ENCODE results near the gene EPHB3. TPM values are rescaled to one million over a fixed set of nuclear protein-coding genes. Genes with fewer than 3 reads are reported as not detected.
A peak's percentile ranks its signal among the peaks of the same experiment; 100 is the strongest.

EPHB3 gene
- total RNA-seq, 1 experiment from 2014 or later = 16.6 TPM

DNA sequence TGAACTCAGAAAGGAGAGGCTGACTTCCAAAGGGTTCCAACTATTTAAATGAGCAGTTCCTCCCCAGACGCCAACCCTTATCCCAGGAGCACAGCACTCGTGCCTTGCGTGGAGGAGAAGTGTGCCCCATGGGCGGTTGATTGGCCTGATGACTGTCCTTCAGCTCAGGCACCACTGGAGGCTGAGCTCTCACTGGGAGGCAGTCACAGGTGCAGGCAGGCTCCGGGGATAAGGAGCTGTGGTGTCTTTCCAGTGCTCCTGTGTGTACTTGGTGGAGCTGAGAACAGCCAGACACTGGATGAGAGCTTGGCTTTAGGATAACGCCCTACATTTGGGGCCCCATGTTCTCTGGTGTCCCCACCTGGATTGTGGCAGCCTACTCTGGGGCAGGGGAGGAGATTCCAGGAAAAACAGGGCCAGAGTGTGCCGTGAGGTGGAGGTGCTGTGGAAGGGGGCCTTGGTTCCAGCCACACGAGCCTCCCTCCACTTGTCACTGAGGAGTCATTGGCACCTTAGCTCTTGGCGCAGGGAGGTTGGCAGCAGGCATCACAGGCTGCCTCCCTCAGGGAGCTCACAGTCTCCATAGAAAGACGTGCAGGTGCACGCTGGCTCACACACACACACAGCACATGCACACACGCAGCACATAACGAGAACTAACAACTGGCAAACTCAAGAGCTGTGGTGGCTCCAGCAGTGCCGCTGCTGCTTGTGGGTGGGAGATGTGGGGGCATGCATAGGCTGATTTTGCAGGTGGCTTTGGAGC, 22.7 kb upstream of the EPHB3 start:
- H3K27me3 ChIP-seq = peaks cover 7% of the 10 kb centered on the region
- H3K9me3 ChIP-seq (replicated peaks) = no peaks in the 10 kb centered on the region
- H3K4me3 ChIP-seq = no peak overlapping the region
- no peak for DNase-seq
- H3K4me1 ChIP-seq = no peaks in the 10 kb centered on the region
- no peaks in the 10 kb centered on the region for H3K36me3 ChIP-seq
- no peak overlapping the region for H3K27ac ChIP-seq

DNA sequence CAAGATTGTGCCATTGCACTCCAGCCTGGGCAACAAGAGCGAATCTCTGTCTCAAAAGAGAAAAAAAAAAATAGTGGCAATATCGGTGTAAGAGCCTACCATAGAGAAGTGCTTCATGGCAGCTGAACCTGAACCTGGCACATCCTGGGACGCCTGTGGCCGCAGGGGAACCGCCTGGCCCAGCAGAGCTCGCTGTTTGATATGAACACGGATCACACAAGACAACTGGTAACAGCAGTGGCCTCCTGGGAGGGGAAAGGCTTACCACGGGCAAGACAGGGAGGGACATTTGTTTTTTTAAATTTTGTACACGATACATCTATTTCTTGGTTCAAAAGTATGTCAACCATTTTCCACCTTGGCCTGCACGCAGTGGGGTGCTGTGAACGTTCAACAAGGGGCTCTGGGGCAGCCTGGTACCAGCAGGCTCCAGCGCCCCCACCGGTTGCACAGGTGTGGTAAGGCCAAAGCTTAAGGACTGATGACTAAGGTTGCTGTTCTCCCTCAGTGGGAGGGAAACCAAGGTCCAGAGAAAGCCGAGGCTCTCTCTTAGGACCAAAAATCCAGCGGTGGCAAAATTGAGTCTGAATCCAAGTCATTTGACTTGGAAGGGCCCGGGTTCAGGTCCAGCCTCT, 21.7 kb upstream of the EPHB3 start:
- Histone ChIP-seq H3K9me3 (replicated peaks) (no peaks in the 10 kb centered on the region), H3K27me3 (peaks cover 7% of the 10 kb centered on the region), H3K36me3 (no peaks in the 10 kb centered on the region), H3K27ac (no peak overlapping the region), H3K4me3 (no peak overlapping the region), H3K4me1 (no peaks in the 10 kb centered on the region)
- no peak for DNase-seq

DNA sequence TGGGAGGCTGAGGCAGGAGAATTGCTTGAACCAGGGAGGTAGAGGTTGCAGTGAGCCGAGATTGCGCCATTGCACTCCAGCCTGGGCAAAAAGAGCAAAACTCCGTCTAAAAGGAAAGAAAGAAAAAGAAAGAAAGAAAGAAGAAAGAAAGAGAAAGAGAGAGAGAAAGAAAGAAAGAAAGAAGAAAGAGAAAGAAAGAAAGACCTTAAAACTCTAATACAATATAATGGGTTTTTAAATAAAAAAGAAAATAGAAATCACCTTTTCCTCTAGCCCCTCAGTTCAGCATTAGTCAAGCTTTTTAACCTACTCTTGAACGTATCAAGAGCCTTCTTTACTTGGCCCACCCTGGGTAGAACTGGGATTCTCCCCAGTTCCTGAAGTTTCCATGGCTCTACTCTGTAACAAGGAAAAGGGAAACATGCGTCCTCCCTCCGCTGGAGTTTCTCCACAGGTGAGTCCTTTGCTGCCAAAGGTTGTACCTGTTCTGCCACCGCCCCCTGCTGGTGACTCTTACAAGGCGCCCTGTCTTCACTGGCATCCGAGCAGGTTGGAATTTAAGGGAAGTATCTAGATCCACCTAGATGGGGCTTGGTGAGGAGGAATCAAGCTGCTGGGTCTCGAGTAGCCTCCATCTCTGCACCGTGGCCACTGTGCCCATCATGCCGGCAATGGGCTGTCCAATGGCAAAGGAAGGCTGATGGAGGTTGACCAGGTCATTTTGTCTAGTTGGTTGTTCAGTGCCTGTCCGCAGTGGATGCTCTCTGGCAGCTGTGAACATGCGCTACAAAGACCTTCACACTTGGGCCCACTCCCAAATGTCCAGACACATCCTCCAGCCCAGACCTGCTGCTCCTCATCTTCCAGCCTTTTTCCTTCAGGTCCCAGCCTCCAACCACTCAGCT, 20.6 kb upstream of the EPHB3 start:
- Histone ChIP-seq H3K27me3 (peaks cover 7% of the 10 kb centered on the region), H3K9me3 (replicated peaks) (no peaks in the 10 kb centered on the region), H3K36me3 (no peaks in the 10 kb centered on the region), H3K4me1 (no peaks in the 10 kb centered on the region), H3K27ac (no peak overlapping the region), H3K4me3 (no peak overlapping the region)
- peak; percentile 64 to 78 for DNase-seq

DNA sequence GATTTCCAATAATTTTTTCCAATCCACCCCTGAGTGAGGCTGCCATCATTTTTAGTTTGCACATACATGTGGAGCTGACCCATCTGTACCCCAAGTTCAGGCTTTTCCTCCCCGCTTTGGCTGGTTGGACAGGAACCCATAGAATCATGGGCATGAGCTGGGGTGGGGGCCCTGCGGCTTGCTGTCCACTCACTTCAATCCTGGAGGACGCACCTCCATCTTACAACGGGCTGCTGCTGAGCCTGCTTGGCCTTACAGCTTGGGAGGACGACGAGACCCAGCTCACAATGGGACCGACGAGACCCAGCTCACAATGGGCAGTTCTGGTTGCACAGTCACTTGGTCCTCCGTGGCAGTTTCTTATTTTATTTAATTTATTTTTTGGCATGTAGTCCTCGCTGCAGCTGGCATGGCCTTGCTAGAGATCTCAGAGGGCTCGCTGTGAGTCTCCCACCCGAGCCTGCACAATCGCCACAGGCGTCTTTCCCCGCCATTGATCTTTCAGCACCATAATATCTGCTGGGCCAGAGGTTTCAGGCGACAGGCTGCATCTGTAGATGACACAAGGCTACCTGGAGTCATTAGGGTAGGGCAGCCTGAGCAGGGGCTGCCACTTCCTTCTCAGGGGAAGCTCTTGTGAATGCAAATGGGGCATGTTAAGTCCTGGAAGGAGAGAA, 19.6 kb upstream of the EPHB3 start:
- no peaks in the 10 kb centered on the region for H3K36me3 ChIP-seq
- no peaks in the 10 kb centered on the region for H3K4me1 ChIP-seq
- peaks cover 7% of the 10 kb centered on the region for H3K27me3 ChIP-seq
- no peak overlapping the region for H3K27ac ChIP-seq
- no peaks in the 10 kb centered on the region for H3K9me3 ChIP-seq (replicated peaks)
- no peak overlapping the region for H3K4me3 ChIP-seq
- no peak for DNase-seq

DNA sequence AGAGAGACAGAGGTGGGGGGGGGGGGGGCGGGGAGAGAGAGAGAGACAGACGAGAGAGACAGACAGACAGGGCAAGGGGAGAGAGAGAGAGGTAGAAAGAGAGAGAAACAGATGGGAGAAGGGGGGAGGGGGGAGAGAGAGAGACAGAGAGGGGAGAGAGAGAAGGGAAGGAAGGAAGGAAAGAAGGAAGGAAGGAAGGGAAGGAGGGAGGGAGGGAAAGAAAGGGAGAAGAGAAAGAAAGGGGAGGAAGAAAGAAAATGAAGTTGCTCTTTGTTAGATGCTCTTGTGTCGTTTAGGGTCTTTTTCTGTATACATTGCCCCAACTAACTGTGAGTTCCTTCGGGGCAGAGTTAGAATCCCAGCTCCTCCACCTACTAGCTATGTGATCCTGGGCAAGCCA, 19.0 kb upstream of the EPHB3 start:
- H3K27ac ChIP-seq = no peak overlapping the region
- no peaks in the 10 kb centered on the region for H3K36me3 ChIP-seq
- H3K4me1 ChIP-seq = no peaks in the 10 kb centered on the region
- H3K9me3 ChIP-seq (replicated peaks) = no peaks in the 10 kb centered on the region
- H3K4me3 ChIP-seq = no peak overlapping the region
- H3K27me3 ChIP-seq = peaks cover 7% of the 10 kb centered on the region
- no peak for DNase-seq

- Histone ChIP-seq H3K36me3 (no peaks in the 10 kb centered on the region), H3K27ac (no peak overlapping the region), H3K9me3 (replicated peaks) (no peaks in the 10 kb centered on the region), H3K27me3 (peaks cover 7% of the 10 kb centered on the region), H3K4me1 (no peaks in the 10 kb centered on the region), H3K4me3 (no peak overlapping the region)
- DNase-seq = no peak
These were observed 18.3 kb upstream of the EPHB3 start for GRCh38 chr3:184543256-184543655.

DNA sequence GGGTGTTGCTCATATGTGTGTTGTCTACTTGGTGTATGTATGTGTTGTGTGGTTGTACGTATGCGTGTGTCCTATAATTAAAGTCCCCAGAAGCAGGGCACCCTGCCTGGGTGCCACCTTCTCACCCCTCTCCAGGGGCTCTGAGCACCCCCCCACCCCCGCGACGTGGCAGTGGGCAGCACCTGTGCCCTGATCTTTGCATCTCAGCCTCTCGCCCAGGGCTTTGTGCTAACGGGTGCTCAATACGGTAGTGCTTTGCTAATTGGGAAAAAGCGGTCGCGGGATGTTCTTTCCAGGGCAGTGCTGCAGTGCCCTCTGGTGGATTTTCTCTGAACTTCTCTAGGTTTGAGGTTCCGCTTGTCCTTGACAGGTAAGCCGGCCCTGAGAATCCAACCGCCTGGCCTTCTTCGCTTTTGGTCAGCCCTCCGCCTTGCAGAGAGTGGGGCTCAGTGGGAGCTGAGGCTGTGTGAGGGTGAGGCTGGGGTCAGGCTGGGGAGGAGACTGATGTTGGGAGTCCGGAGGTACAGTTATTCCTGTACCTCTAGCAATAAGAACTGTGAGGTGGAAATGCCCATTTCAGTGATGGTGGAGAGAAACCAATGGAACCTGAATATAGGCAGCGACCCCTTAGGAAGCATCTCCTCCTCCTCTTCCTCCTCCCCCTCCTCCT, 17.6 kb upstream of the EPHB3 start:
- no peaks in the 10 kb centered on the region for H3K4me1 ChIP-seq

DNA sequence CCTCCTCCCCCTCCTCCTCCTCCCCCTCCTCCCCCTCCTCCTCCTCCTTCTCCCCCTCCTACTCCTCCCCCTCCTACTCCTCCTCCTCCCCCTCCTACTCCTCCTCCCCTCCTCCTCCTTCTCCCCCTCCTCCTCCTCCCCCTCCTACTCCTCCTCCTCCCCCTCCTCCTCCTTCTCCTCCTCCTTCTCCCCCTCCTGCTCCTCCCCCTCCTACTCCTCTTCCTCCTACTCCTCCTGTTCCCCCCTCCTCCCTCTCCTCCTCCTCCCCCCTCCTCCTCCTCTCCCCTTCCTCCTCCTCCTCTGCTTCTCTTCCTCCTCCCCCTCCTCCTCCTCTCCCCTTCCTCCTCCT, 17.1 kb upstream of the EPHB3 start:
- no peak for DNase-seq
- no peak overlapping the region for H3K4me3 ChIP-seq
- no peaks in the 10 kb centered on the region for H3K4me1 ChIP-seq
- H3K27me3 ChIP-seq = no peaks in the 10 kb centered on the region; the same call in 1 of the 2 replicates
- no peaks in the 10 kb centered on the region for H3K9me3 ChIP-seq (replicated peaks)
- no peaks in the 10 kb centered on the region for H3K36me3 ChIP-seq
- H3K27ac ChIP-seq = no peak overlapping the region

More for the DNA sequence above, 17.6 kb upstream of the EPHB3 start:
- no peaks in the 10 kb centered on the region for H3K9me3 ChIP-seq (replicated peaks)
- no peaks in the 10 kb centered on the region for H3K36me3 ChIP-seq
- no peak overlapping the region for H3K4me3 ChIP-seq
- no peak overlapping the region for H3K27ac ChIP-seq
- H3K27me3 ChIP-seq = no peaks in the 10 kb centered on the region; the same call in none of the 2 replicates
- peak; percentile 74 to 91 for DNase-seq

DNA sequence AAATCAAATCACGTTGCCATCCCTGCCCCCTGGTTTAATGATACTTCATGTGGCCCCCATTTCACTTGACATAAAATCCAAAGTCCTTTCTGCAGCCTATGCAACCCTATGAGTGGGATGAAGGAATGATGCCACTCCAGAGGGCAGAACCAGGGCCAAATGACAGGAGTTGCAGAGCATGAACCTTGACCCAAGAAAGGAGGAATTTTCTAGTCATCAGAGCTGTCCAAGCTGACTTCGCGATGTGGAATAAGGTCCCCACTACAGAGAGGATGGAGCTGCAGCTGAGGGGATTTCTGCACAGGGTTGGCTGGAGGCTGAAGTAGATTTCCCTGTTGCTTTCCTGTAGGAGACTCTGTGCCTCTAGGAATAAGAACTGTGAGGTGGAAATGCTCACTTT, 15.8 kb upstream of the EPHB3 start:
- no peak overlapping the region for H3K4me3 ChIP-seq
- no peak overlapping the region for H3K27ac ChIP-seq
- DNase-seq = no peak
- H3K36me3 ChIP-seq = no peaks in the 10 kb centered on the region
- no peaks in the 10 kb centered on the region; the same call in 1 of the 2 replicates for H3K27me3 ChIP-seq
- H3K9me3 ChIP-seq (replicated peaks) = no peaks in the 10 kb centered on the region
- 0 out of 2 replicates have a peak, but pooled peaks cover 2% of the 10 kb centered on the region for H3K4me1 ChIP-seq

DNA sequence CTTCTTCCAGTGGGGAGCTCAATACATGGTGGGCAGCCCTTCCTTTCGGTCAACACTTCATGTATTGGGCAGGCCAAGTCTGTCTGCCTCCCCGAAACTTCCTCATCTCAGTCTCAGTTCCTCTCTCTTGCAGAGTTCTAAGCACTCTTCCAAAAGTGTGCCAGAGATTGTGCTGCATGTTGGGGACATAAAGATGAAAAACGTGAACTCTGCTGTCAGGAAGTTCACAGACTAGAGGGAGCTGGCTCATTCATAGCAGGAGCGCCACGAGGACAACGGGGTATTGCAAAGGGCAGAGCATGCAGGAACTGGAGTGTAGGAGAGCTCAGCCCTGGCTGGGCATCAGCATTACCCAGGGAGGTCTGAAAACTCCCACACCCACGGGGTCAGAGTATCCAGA, 15.3 kb upstream of the EPHB3 start:
- 0 out of 2 replicates have a peak, but pooled peaks cover 2% of the 10 kb centered on the region for H3K4me1 ChIP-seq
- H3K9me3 ChIP-seq (replicated peaks) = no peaks in the 10 kb centered on the region
- no peaks in the 10 kb centered on the region for H3K36me3 ChIP-seq
- no peak overlapping the region for H3K27ac ChIP-seq
- H3K4me3 ChIP-seq = no peak overlapping the region
- DNase-seq = no peak
- H3K27me3 ChIP-seq = no peaks in the 10 kb centered on the region; the same call in 1 of the 2 replicates

DNA sequence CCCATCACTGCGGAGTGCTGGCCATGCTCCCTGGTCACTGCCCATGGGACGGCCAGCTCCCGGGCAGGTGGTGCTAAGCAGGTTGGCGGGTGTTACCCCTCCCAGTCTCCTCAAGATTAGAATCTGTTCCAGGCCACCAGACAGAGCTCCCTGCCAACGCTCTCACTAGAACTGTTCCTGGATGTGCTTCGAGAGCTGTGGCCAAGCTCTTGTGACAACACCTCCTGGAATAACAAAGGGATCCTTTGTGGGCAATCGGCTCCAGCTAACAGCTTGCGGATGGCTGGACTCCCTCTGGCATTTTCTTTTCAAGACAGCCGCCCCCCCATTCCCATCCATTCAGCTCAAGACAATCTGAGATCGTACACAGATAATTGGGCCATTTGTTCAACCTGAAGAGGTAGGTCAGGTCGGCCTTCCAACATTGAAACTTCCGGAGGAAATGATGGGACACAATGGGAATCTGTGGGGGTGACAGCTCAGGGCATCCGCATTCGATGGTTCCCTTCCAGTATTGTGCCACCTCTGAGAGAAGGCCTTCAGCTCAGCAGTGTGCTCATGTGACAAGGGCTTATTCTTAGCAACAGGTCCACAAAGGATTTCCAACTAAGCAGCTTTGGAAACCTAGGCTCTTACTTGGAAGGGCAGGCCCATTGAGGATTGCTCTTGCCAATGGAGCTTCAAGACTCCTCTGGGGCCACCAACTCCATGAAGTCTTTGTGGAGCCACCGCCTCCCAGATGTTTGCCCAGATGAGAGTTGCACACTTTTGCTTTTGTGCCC, 11.6 kb upstream of the EPHB3 start:
- H3K9me3 ChIP-seq (replicated peaks) = no peaks in the 10 kb centered on the region
- no peaks in the 10 kb centered on the region for H3K36me3 ChIP-seq
- no peak overlapping the region for H3K4me3 ChIP-seq
- H3K4me1 ChIP-seq = 0 out of 2 replicates have a peak, but pooled peaks cover 2% of the 10 kb centered on the region
- DNase-seq = peak; percentile 32 to 59
- H3K27ac ChIP-seq = no peak overlapping the region
- no peaks in the 10 kb centered on the region for H3K27me3 ChIP-seq

- no peaks in the 10 kb centered on the region for H3K9me3 ChIP-seq (replicated peaks)
- H3K4me1 ChIP-seq = 0 out of 2 replicates have a peak, but pooled peaks cover 2% of the 10 kb centered on the region
- no peak overlapping the region for H3K4me3 ChIP-seq
- no peak for DNase-seq
- no peaks in the 10 kb centered on the region for H3K27me3 ChIP-seq
- H3K36me3 ChIP-seq = no peaks in the 10 kb centered on the region
- no peak overlapping the region for H3K27ac ChIP-seq
These were observed 10.5 kb upstream of the EPHB3 start for GRCh38 chr3:184551103-184551502.

DNA sequence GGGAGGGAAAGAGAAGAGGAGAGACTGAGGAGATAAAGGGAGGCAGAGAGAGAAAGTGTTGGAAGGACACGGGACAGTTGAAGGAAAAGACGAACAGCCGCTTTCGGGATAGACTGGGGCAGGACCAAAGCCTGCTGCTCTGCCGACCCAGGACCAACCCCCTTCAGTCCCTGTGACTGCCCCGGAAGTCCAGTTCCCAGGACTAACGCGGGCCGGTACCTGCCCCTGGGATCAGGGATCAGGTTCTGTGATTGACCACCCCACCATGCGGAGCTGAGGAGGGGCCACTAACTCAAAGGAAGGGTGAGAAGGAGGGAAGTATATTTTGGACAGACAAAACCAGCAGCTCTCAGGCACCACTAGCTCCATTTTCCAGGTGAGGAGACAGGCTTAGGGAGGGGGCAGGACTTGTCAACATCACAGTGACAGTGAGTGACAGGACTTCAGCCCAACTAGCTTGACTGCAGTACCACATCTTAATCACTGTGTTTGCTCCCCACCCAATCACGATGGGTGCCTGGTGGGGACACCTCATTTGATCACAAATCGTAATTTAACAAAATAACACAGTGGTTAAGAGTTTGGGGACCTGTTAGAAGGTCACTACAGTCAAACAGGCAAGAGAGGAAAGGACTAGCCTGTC, 9.8 kb upstream of the EPHB3 start:
- no peaks in the 10 kb centered on the region for H3K36me3 ChIP-seq
- H3K4me1 ChIP-seq = 0 out of 2 replicates have a peak, but pooled peaks cover 2% of the 10 kb centered on the region
- no peaks in the 10 kb centered on the region for H3K9me3 ChIP-seq (replicated peaks)
- H3K27me3 ChIP-seq = no peaks in the 10 kb centered on the region
- no peak overlapping the region for H3K27ac ChIP-seq
- H3K4me3 ChIP-seq = no peak overlapping the region
- no peak for DNase-seq
